NCI-H748 treated with DMSO at 0.1 percent for 48 hours (cell line): Measurements from ENCODE around the gene SORCS2.
A peak's percentile ranks its signal among the peaks of the same experiment; 100 is the strongest.

ENCODE experiments used
- DNase-seq: peaks from one replicate; lab custom pipeline; 2025; lab: John Stamatoyannopoulos, UW

SORCS2 gene

DNA sequence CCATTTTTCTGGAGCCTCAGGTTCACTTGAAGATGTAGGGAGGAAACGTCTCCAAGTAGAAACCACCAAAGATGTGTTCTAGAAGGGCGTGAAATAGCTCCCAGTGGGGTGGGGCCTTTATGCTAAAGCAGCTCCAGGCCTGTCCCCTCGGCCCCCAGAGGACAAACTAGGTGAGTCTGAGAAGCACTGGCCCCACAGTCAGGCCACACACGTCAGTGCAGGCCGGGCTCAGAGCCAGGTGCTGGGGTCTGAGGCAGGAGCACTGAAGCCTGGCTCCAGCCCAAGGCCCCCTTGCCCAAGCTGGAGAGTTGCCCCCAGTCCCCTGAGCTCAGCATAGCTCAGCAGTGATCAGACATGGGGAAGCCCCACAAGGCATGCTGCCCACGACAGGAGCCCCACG lies 337.7 kb downstream of the SORCS2 start:
- no peak for DNase-seq

DNA sequence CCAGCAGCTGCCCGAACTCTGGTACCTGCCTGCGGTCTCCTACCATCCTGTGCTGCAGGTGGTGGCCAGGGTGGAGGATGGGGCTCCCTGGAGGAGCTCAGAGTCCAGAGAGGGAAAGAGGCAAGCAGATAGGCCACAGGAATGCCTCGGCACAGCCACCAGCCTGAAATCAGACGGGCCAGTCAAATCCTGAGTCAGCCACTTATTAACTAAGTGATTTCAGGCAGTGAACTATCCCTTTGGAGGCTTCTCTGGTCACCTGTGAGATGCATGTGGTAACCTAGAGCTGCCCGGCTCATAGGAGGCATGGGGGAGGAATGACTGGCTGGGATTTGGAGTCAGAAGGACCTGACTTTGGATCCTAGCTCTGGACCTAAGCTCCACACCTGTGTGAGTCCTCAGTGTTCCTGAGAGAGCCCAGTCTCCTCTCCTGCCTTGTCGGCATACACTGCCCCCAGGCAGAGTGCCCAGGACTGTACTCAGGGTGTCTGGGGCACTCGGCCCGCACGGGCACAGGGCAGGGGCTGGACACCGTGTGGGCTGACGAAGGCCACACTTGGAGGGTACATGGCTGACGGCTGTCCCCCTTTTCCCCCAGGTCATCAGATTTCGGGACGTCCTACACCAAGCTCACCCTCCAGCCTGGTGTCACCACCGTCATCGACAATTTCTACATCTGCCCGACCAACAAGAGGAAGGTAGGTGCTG lies 338.7 kb downstream of the SORCS2 start:
- no peak for DNase-seq

DNA sequence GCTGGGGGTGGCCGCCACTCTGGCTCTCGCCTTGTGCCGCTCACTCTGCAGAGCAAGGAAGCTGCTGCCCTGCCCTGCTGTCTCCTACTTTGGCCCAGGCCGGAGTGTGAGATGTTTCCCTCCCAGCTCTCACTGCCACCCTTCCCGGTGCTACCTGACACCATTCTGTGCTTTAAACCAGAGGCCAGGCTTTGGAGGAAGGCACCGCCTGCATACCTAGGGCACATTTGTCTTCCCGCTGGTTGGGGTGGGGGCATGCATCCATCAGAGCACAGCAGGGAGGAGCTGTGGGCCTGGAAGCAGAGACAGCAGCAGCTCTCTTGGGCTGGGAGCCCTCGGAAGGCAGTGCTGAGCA lies 339.3 kb downstream of the SORCS2 start:
- DNase-seq: no peak

DNA sequence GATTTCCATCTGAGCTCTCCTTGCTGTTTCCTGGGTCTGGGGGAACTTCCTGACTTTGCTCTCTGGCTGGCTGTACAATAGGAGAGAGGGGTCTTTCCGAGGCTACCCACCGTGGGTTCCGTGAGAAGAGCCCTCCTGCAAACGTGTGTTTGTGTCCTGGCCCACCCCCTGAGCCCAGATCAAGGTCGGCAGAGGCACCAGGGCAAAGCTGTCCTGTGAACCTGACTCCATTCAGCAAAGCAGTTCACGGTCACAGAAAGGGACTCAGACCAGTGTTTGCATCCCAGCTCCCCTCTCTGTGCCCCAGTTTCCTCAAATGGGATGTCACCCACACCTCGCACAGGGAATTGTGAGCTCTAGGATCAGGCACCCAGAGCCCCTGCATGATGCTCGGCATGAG lies 339.7 kb downstream of the SORCS2 start:
- no peak for DNase-seq

DNA sequence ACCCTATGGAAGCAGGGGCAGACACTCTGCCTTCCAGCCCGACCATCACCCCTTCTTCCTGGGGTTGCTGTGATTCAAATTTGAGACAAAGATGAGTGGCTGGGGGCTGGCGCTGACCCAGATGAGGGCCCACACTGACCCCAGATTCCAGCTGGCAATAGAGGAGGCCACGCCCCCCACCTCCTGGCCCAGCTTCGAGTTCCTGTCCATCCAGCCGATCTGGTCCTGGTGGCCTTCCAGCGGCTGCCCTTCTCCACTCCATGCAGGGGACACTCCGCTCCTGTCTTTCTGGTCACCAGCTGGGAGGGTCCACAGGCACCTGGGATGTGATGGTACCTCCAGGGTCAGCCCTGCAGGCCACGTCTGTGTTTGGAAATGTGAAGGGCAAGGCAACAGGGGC lies 340.9 kb downstream of the SORCS2 start:
- DNase-seq: no peak

DNA sequence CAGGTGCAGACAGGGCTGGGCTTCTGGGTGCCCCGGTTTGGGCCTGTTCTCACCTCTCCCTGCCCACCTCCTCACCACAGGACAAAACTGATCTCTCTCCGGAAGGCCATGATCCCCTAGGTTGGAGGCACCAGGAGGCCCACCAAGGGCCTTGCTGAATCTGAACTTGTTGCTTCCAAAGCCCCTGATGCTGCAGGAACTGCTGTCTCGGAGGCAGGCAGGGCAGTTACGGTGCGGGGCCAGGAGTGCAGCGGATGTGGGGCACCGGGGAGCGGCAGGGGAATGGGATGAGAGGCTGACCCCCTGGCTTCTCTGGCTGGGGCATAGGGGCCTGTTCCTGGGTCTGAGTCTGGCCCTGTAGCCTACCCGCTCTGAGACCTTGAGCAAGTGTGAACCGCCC lies 342.8 kb downstream of the SORCS2 start:
- no peak for DNase-seq

DNA sequence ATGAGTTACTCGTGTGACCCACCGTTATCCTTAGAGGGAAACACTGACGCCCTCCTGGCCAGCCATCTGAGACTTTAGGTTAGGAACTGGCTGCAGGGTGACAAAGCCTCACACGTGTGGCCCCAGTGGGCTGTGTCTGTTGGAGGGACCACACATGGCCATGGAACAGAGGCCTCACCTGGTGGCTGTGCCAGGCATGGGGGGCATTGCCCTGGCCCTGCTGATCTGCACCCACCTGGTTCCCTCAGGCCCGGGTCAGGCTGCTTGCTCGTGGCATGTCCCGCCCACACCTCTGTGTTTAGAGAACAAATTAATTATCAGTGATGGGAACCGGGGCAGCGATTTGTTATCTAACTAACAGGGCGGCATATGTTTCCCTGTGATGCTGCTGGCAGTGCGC lies 343.3 kb downstream of the SORCS2 start:
- no peak for DNase-seq

DNA sequence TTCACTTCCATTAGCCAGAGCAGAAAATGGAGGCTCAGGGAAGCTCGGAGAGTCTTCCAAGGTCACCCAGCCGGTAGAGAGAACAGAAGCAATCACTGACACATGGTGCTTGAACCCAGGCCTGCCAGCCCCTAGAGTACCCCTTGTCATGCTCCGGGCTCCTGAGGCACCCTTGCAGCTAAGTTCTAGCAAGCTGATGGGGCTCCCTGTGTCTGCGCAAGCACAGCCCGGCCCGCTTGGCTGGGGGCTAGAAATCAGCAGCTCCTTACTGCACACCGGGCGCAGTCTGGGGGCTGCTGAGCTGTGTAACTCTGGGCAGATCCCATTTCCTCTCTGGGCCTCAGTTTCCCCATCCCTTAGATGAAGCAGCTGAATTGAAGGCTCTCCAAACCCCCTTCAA lies 344.5 kb downstream of the SORCS2 start:
- DNase-seq: no peak

DNA sequence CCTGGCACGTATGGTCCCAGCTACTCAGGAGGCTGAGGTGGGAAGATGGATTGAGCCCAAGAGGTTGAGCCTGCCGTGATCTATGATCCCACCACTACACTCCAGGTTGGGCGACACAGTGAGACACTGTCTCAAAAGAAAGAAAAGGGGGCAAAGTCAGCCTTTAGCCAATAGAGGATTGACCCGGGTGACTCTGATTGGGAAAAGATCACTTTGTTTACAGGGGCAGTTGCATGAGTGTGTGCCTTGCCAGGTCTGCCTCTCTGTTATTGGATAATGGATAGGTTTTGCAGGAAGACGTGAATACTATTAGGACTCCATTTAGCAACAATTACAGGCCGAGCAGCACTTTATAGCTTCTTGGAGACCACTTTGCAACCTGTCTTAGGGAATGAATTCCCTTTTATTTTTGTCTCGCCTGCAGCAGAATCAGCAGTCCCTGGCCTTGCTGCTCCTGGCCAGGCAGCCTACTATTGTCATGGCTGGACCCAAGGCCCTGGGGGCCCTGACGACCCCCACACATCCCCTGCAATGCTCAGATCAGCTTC lies 345.6 kb downstream of the SORCS2 start:
- DNase-seq: no peak

DNA sequence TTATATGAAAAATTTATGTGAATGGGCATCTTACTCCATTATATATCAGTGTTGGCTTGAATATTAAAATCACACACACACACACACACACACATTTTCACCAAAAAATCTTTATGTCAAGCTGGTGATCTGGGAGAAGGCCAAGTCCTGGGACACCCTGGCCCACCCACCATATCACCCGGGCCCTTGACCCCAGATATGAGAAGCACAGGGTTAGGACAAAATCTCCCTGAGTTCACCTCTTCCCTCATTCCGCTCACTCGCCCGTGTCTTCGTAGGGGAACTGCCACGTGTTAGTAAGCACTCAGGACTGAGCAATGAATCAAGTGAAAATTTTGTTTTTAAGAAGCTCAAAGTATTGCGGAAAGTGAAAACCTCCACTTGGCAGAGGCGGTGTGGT lies 346.2 kb downstream of the SORCS2 start:
- DNase-seq: no peak

DNA sequence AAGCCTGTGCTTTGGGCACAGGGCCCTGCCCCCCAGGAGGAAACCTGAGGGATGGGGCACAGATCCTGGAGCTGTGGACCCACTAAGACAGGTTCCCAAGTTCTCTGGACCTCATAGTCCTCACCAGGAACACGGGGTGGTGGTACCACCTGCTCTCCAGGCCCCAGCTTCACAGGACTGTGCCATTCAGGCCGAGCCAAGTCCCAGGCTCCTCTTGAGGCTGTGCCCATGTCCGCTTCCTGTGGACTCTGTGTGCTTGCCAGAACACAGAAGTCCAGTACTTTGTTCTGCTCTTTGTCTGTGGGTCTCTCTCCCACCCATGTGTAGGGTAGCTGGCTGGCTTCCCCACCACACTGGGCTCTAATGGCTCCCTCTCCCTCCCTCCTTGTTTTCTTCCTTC lies 346.8 kb downstream of the SORCS2 start:
- DNase-seq: no peak

DNA sequence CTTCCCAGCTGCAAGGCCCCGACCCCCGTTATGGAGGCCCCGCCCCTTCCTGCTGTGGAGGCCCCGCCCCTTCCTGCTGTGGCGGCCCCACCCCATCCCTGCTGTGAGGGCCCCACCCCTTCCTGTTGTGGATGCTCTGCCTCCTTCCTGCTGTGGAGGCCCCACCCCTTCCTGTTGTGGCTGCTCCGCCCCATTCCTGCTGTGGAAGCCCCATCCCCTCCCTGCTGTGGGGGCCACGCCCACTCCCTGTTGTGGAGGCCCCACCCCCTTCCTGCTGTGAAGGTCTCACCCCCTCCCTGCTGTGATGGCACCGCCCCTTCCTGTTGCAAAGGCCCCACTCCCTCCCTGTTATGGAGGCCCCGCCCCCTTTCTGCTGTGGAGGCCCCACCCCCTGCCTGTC lies 347.3 kb downstream of the SORCS2 start:
- no peak for DNase-seq

DNA sequence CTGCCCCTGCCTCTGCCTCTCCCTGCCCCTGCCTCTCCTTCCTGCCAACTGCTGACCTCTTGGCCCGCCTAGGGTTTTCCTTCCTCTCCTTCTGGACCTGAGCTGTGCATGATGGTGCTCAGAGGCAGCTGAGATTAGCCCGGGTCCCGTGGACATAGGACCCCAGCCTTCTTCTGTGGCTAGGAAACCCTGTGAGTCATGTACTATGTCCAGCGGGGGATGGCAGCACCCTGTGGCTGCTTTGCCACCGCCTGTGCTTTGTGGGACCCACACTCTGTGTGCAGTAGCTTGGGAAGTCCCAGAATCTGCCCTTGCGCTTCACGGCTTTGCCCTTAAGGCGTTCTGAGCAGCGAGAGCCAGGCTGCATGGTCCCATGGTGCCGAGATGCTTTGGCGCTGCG lies 347.9 kb downstream of the SORCS2 start:
- DNase-seq: no peak

DNA sequence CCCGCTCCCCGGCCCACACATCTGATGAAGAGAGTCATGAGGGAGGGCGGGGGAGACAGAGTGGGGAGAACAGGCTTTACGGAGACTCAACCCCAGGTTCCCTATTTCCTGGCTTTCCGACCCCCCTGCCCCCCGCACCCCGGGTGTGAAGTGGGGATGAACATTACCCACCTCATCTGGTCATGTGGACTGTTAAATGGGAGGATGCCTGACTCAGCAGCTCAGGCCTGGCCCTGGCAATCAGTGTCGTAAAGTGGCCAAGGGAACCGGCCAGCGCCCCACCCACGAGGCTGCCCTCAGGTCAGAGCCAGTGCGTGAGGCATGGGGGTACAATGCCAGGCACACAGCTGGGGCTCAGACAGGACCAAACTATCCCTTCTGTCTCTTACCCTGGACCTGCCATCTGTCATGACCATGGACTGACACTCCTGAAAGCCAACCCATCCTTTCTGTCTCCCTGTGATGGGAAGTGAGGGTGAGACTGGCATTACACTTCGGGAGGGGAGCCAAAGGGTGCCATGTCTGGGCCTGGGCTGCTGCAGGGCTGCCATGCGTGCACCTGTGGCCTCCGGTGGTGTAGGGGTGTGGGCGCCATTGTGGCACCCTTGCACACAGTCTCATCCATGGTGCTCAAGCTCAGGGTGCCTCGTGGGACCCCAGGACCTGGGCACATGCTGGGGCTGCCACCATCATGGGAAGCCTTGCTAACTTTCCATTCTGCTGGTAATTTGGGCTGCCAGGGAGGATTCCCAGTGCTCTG lies 348.5 kb downstream of the SORCS2 start:
- DNase-seq: no peak

DNA sequence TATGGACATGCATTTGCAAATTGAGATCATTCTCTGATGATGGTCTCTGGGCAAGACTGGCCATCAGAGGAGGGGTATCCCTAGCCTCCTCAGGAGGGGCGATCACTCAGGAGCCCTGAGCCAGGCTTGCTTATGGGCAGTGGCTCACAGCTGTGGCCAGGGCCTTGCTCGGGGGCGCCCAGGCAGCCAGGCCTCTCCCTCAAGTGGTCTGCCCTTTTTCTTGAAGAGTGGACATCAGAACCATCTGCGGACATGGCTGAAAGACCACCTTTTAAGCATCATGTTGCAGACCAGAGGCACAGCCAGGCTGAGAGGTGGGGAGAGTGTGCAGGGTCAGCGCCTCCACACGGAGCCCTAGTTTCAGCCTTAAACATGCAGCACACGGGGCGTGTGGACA lies 349.1 kb downstream of the SORCS2 start:
- no peak for DNase-seq

DNA sequence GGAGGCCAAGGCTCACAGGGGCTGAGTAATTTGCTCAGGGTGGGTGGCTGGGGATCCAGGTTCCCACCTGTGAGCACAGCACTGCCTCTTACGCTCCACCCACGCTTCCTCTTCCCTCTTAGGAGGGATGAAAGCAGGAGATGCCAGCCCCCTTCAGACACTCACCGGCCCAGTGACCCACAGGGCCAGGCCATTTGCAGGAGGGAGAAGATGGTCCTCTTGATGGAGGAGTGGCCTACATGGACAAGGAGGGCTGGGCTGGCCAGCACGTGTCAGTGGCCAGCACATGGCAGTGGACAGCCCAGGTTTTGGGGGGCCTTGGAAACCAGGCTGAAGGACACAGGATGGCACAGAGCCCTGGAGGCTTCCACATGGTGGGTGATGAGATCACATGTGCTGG lies 350.4 kb downstream of the SORCS2 start:
- DNase-seq: no peak

DNA sequence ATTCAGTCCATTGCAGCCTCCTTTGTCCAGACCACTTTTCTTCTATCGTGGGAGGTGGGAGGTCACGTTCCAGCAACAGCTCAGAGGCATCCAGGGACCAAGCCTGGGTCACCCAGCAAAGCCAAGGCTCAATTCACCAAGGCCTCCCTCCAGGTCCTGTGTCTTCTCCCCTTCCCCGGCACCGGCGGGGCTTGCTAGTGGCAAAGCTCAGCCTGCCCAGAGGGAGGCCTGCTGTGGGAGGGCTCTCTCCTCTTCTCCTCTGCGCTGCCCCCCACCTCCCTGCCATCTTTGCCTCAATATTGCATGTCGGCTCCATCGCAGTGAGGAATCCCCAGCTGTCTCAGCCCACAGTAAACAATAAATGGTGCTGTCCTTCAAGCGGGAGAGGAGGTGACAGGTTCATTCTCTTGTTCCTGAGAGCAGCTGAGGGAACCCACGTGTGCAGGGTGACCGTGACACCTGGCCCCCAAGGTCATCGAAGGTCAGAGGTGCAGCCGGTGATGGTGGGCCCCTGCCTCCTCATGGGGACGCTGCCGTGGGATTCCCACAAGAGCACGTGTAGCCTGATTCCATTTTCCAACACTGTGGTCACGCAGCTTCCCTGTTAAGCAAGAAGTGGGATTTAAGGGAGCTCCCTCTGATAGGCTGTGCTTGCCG lies 353.9 kb downstream of the SORCS2 start:
- DNase-seq: no peak

DNA sequence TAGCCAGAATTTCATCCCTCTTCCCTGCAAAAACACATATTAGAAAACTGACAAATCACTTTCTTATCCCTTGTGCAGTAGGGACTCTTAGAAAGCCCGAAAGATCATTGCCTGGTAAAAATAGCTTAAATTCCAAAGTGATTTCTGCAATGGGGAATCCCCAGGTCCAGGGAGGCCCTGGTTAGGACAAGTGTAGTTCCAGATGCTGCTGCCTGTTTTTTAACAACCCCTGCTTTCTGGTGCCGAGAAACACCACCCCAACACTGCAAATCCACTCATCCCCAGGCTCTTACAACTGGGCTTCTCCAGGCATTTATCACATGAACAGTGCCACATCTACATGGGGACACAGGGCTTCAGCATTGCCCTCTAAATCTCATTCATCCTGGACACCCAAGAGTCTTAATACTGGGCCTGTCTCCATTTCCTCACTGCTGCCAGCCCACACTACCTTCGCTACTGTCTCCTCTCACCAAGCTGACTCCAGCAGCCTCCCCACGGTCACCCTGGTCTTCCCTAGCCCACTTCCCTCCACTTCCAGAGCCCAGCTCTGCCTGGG lies 354.6 kb downstream of the SORCS2 start:
- DNase-seq: no peak

DNA sequence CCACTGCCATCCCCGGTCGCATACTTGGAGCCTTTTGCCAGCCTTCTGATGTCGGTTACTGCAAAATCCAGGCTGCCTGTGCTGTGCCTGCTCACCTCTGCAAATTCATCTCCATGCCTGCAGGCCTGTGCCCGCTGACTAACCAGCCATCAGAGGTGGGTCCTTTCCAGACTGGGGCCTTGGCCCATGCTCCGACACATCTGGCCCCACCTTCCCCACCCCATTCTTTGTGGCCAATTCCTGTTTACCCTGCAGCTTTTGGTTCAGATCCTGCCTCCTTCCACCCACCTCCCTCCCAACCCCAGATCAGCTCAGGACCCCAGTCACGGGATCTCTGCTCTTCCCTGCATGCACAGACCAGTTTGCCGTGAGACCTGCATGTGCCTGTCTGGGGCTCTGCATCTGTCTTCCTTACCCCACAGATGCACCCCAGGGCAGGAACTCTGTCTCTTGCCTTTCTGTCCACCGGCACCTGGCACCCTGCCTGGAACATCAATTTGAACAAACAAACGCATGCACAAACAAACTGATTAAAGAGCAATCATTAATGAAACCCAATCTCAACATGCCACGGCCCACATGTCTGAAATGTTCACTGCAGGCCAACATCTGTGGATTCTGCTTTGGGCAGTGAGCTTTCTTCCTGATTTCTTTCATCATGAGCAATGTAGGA lies 355.2 kb downstream of the SORCS2 start:
- peak; percentile 56 for DNase-seq

DNA sequence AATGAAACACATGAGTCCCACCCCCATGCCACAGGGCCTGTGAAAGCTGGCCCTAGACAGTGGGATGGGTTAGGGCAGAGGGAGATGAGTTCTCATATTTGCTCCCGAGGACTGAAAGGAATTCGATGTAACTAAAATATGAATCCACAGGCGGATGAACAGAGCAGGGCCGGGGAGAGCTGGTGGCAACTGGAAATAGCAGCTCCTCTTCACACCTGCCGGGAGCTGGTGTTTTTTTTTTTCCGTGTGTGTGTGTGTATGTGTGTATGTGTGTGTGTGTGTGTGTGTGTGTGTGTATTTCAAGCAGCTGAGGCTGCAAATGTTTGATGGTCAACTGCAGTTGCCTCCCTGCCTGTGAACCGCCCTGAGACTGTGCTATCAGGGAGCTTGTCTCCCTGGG lies 357.5 kb downstream of the SORCS2 start:
- no peak for DNase-seq

DNA sequence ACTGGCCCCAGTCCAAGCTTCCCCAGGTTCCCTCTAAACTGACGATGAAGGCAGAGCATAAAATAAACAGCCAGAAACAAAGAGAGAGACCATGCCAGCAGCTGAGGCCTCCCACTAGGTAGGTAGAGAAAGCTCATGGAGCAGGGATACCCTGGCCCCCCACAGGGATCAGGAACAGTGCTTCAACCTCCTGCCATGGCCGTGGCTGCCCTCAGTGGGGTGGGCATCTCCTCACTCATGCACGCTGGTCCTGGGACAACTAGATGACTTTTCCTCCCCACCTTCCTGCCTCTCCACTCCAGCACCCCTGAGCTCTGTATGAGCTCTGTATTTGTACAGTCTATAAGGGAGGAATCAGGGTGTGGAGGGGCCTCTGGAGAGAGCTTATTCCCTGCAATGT lies 360.1 kb downstream of the SORCS2 start:
- no peak for DNase-seq

DNA sequence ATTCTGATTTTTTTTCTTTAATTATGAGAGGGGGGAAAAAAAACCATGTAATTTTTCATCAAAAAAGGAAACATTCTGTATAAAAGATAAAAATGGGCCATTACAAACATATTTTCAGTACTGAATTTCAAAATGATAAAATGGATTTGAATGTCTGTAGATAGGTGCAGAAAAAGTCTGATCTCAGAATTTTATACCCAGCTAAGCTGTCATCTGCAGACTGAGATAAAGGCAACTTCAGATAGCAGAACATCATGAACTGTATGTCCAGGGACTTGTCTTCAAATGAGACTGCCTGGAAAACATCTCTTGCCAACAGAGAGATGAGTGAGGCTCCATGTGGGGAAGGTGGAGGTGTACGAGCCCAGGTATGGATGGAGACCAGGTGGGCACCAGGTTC lies 360.9 kb downstream of the SORCS2 start:
- DNase-seq: no peak
